DOHH2 (cell line): ENCODE measurements around the gene TRIOBP.
"Not testable (repeated sequence)": the region's sequence is repeated elsewhere in the genome, so short reads cannot be mapped to it uniquely, and the experiment has no call there.

Source experiments
- H3F3A ChIP-seq: fragments of 200-600 bp; sonication (generic), shearing (Covaris generic); 2 replicates; pipeline ENCODE4 v1.6.0; 2016; ENCODE audit warnings: antibody characterized with exemption, mild to moderate bottlenecking; ENCODE audit not compliant: control insufficient read depth, insufficient read depth
- H3K27ac ChIP-seq: fragments of 200-600 bp; sonication (generic); 2 replicates; pipeline ENCODE4 v1.5.1; 2014; ENCODE audit warnings: low read depth, mild to moderate bottlenecking, low read length, moderate library complexity
- H3K27me3 ChIP-seq: fragments of 200-600 bp; sonication (generic); 2 replicates; pipeline ENCODE4 v1.6.1; 2014; ENCODE audit warnings: mild to moderate bottlenecking, low read length, mixed read lengths; ENCODE audit not compliant: control insufficient read depth
- H3K36me3 ChIP-seq: fragments of 200-600 bp; sonication (generic); 2 replicates; pipeline ENCODE4 v1.6.1; 2014; ENCODE audit warnings: mild to moderate bottlenecking, low read length, moderate library complexity, mixed read lengths; ENCODE audit not compliant: control insufficient read depth
- H3K4me1 ChIP-seq: fragments of 200-600 bp; sonication (generic); 2 replicates; pipeline ENCODE4 v1.6.1; 2014; ENCODE audit warnings: mild to moderate bottlenecking, low read length, mixed read lengths; ENCODE audit not compliant: control insufficient read depth
- H3K4me2 ChIP-seq: fragments of 200-600 bp; sonication (generic); 2 replicates; pipeline ENCODE4 v1.6.0; 2014; ENCODE audit warnings: mild to moderate bottlenecking, low read length, moderate library complexity
- H3K4me3 ChIP-seq: fragments of 200-600 bp; sonication (generic); 2 replicates; pipeline ENCODE4 v1.5.1; 2014; ENCODE audit warnings: mild to moderate bottlenecking, low read length, mixed read lengths
- H3K79me2 ChIP-seq: fragments of 200-600 bp; sonication (generic); 2 replicates; pipeline ENCODE4 v1.6.1; 2014; ENCODE audit warnings: mild to moderate bottlenecking, low read length, mixed read lengths; ENCODE audit not compliant: control insufficient read depth
- H3K9me2 ChIP-seq: fragments of 200-600 bp; sonication (generic); replicated peaks from 2 replicates; pipeline ENCODE4 v1.6.1; 2014; ENCODE audit warnings: mild to moderate bottlenecking, low read length, mixed read lengths; ENCODE audit not compliant: control insufficient read depth
- H3K9me3 ChIP-seq: fragments of 200-600 bp; sonication (generic); 2 replicates; pipeline ENCODE4 v1.6.1; 2014; ENCODE audit warnings: antibody characterized with exemption, low read length, mixed read lengths; ENCODE audit not compliant: control insufficient read depth, insufficient read depth
- H4K20me1 ChIP-seq: fragments of 200-600 bp; sonication (generic); 2 replicates; pipeline ENCODE4 v1.6.0; 2014; ENCODE audit warnings: low read depth, mild to moderate bottlenecking, antibody characterized with exemption, low read length, moderate library complexity; ENCODE audit not compliant: control insufficient read depth, insufficient read depth
- EZH2phosphoT487 ChIP-seq: fragments of 200-600 bp; sonication (generic); IDR thresholded peaks from 2 replicates; pipeline ENCODE4 v1.6.1; 2017; ENCODE audit warnings: borderline replicate concordance, mild to moderate bottlenecking, antibody characterized with exemption, low read length, moderate library complexity, mixed read lengths
- TF ChIP-seq, protein P1 (sequence below): fragments of 200-600 bp; sonication (generic); IDR thresholded peaks from one replicate; pipeline ENCODE4 v1.5.1; 2014; ENCODE audit warnings: antibody characterized with exemption, mild to moderate bottlenecking, low read depth, low read length; ENCODE audit not compliant: poor library complexity, severe bottlenecking

Gene TRIOBP

DNA sequence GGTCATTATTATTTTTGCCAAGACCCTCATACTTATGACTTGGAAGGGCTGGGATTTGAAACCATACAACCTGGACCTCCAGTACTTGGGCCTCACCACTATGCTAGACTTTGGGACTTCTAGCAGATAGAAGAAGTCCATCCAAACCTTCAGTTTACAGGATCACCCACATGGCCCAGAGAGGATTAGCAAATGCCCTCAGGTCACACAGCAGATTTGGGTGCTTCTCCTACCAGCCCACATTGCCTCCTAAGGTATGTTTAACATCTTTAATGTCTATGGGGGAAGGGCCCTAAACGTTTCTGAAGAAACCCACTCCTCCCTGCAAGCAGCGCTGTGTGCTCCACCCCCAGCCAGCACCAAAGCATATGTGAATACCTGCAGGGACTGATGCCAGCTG is 93.4 kb downstream of the TRIOBP start:
- Histone ChIP-seq H4K20me1 (no peaks in the 10 kb centered on the region), H3K4me1 (no peaks in the 10 kb centered on the region), H3K4me3 (no peak overlapping the region), H3K27me3 (no peaks in the 10 kb centered on the region), H3K9me3 (no peaks in the 10 kb centered on the region), H3K4me2 (no peak overlapping the region), H3K79me2 (no peaks in the 10 kb centered on the region), H3F3A (no peaks in the 10 kb centered on the region), H3K36me3 (no peaks in the 10 kb centered on the region), H3K9me2 (no peaks in the 10 kb centered on the region), H3K27ac (no peak overlapping the region)
- TF ChIP-seq, protein P1, sequence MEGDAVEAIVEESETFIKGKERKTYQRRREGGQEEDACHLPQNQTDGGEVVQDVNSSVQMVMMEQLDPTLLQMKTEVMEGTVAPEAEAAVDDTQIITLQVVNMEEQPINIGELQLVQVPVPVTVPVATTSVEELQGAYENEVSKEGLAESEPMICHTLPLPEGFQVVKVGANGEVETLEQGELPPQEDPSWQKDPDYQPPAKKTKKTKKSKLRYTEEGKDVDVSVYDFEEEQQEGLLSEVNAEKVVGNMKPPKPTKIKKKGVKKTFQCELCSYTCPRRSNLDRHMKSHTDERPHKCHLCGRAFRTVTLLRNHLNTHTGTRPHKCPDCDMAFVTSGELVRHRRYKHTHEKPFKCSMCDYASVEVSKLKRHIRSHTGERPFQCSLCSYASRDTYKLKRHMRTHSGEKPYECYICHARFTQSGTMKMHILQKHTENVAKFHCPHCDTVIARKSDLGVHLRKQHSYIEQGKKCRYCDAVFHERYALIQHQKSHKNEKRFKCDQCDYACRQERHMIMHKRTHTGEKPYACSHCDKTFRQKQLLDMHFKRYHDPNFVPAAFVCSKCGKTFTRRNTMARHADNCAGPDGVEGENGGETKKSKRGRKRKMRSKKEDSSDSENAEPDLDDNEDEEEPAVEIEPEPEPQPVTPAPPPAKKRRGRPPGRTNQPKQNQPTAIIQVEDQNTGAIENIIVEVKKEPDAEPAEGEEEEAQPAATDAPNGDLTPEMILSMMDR, result no peak
- no peak for TF ChIP-seq EZH2phosphoT487

DNA sequence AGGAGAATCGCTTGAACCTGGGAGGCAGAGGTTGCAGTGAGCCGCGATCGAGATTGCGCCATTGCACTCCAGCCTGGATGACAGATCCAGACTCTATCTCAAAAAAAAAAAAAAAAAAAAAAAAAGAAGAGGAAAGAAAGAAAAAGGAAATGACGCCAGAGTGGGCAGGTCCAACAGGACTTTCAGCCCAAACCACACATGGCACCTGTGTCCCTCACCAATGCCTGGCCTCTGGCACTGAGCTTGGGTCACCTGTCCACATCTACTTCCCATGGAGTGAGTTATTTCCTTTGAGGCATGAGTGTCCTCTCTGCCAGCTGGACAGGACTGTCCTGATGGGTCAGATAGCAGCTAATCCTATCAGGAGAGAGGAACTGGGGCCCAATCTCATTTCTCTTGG is 95.6 kb downstream of the TRIOBP start:
- Histone ChIP-seq H3K9me2 (no peaks in the 10 kb centered on the region), H3K79me2 (no peaks in the 10 kb centered on the region), H3K9me3 (no peaks in the 10 kb centered on the region), H3K36me3 (no peaks in the 10 kb centered on the region), H3K27ac (no peak overlapping the region), H4K20me1 (no peaks in the 10 kb centered on the region), H3F3A (no peaks in the 10 kb centered on the region), H3K4me3 (no peak overlapping the region), H3K4me1 (no peaks in the 10 kb centered on the region), H3K4me2 (no peak overlapping the region), H3K27me3 (no peaks in the 10 kb centered on the region)
- TF ChIP-seq, protein P1, result no peak
- TF ChIP-seq EZH2phosphoT487, result no peak

DNA sequence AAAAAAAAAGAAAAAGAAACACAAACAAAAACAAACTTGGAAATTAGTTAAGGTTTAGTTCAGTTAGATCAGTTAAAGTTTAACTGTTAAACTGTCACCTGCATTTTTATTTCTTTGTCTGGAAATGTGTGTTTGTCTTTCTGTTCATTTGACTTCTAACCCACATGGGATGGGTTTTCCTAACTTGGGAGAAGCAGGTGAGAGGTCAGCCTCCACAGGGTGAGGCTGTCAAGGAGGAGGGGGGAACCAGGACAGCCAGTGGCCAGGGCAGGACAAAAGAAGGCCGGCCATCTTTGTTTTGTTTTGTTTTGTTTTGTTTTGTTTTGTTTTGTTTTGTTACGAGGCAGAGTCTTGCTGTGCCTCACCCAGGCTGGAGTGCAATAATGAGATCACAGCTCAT is 97.5 kb downstream of the TRIOBP start:
- Histone ChIP-seq H3K4me1 (peaks cover 9% of the 10 kb centered on the region), H4K20me1 (no peaks in the 10 kb centered on the region), H3K79me2 (no peaks in the 10 kb centered on the region), H3K27ac (no peak overlapping the region), H3K4me3 (no peak overlapping the region), H3K27me3 (peaks cover 5% of the 10 kb centered on the region; the same call in 1 of the 2 replicates), H3F3A (no peaks in the 10 kb centered on the region), H3K36me3 (no peaks in the 10 kb centered on the region), H3K9me2 (no peaks in the 10 kb centered on the region), H3K4me2 (no peak overlapping the region), H3K9me3 (no peaks in the 10 kb centered on the region)
- no peak for TF ChIP-seq EZH2phosphoT487
- TF ChIP-seq, protein P1, result no peak

DNA sequence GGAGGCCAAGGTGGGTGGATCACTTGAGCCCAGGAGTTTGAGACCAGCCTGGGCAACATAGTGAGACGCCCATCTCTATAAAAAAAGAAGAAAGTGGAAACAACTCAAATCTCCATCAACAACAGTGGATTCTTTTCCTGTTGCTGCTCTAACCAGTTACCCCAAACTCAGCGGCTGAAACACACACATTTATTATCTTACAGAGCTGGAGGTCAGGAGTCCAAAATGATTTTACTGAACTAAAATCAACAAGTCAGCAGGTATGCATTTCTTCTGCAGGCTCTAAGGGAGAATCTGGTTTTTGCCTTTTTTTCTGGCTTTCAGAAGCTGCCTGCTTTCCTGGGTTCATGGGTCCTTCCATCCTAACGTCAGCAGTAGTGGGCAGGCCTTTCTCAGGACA is 99.2 kb downstream of the TRIOBP start:
- Histone ChIP-seq H3K4me3 (no peak overlapping the region), H3K36me3 (no peaks in the 10 kb centered on the region), H3K9me2 (no peaks in the 10 kb centered on the region), H3K4me1 (peaks cover 9% of the 10 kb centered on the region), H3F3A (no peaks in the 10 kb centered on the region), H3K27me3 (peaks cover 5% of the 10 kb centered on the region; the same call in 1 of the 2 replicates), H3K79me2 (no peaks in the 10 kb centered on the region), H3K4me2 (no peak overlapping the region), H3K27ac (no peak overlapping the region), H3K9me3 (no peaks in the 10 kb centered on the region), H4K20me1 (no peaks in the 10 kb centered on the region)
- no peak for TF ChIP-seq EZH2phosphoT487
- TF ChIP-seq, protein P1, result no peak

DNA sequence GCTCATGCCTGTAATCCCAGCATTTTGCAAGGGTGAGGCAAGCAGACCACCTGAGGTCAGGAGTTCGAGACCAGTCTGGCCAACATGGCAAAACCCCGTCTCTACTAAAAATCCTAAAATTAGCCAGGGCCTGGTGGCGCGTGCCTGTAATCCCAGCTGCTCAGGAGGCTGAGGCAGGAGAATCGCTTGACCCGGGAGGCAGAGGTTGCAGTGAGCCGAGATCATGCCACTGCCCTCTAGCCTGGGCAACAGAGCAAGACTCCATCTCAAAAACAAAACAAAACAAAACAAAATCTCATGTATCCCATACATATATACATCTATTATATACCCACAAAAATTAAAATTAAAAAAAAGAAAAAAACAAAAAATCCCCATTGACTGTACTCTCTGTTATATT is 100.4 kb downstream of the TRIOBP start:
- not testable (repeated sequence) for H3K36me3 ChIP-seq, H3F3A ChIP-seq, H4K20me1 ChIP-seq, H3K4me1 ChIP-seq, H3K27ac ChIP-seq, H3K9me3 ChIP-seq, H3K9me2 ChIP-seq, H3K79me2 ChIP-seq, H3K4me2 ChIP-seq, H3K4me3 ChIP-seq
- peaks cover 12% of the 10 kb centered on the region for H3K27me3 ChIP-seq
